ENCODE results near the gene GMPPA. TPM values are rescaled to one million over a fixed set of nuclear protein-coding genes. Genes with fewer than 3 reads are reported as not detected.

Gene GMPPA
- total and polyA plus RNA-seq, 8 donors = 16.5 to 185 (median 32.5) TPM

DNA sequence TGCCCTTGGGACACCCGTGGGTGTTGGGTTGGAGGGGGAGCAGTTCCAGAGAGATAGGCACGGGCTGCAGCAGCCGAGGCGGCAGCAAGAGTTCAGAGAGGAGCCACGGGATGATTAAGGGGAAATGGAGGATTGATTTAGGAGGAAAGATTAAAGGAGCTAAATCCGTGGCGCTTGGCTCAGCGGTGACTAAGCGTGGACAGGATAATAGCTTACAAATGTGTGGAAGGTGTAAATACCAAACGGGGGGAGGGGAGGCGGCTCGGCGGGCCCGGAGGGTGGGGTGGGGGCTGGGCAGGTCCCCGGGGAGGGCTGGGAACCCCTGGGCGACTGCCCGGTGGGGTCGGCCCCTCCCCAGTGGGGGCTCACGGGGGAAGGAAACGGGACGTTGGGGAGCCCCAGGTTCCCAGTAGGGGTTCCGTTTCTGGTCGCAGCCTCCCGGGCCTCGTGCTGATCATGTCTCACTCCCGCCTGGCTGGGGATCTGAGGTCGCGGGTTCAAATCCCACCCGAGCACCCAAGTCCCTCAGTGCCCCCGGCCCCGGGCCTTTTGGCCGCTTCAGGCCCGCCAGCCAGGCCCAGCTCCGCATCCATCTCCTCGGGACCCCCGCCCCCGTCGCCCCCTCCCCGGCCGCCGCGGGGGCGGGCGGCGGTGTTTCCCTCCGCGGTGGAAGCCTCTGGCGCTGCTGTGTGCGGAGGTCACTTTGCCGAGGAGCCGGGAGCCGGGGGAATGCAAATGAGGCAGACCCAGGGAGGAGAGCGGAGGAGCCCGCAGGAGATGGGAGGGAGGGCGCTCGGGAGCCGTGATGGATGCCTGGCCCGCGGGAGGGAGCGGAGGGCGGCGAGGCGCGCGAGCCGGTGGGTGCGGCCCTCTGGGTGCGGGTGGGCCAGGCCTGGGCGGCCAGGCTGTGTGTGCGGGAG lies 23.7 kb downstream of the GMPPA start:
- DNase-seq = peak in 1 of 2 donors; percentile 81

GRCh38 chr2:219523031-219523671 lies 24.5 kb downstream of the GMPPA start:
- DNase-seq = no peak
- TF ChIP-seq, protein P1, sequence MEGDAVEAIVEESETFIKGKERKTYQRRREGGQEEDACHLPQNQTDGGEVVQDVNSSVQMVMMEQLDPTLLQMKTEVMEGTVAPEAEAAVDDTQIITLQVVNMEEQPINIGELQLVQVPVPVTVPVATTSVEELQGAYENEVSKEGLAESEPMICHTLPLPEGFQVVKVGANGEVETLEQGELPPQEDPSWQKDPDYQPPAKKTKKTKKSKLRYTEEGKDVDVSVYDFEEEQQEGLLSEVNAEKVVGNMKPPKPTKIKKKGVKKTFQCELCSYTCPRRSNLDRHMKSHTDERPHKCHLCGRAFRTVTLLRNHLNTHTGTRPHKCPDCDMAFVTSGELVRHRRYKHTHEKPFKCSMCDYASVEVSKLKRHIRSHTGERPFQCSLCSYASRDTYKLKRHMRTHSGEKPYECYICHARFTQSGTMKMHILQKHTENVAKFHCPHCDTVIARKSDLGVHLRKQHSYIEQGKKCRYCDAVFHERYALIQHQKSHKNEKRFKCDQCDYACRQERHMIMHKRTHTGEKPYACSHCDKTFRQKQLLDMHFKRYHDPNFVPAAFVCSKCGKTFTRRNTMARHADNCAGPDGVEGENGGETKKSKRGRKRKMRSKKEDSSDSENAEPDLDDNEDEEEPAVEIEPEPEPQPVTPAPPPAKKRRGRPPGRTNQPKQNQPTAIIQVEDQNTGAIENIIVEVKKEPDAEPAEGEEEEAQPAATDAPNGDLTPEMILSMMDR (IDR thresholded peaks at IDR 0.05) = no peak
- TF ChIP-seq POLR2AphosphoS5 (IDR thresholded peaks at IDR 0.05) (no peak), EP300 (IDR thresholded peaks at IDR 0.05) (no peak), POLR2A (IDR thresholded peaks at IDR 0.05) (no peak)
- Histone ChIP-seq H3K4me3 (peak overlapping the region; percentile 27 to 39 (median 34)), H3K4me1 (peaks cover 14 to 32% (median 28%) of the 10 kb centered on the region in 4 donors), H3K9me3 (no peaks in the 10 kb centered on the region), H3K27me3 (peaks cover 0 to 94% (median 73%) of the 10 kb centered on the region in 3 donors), H3K27ac (peak overlapping the region in 2 of 5 donors; percentile 58 to 69), H3K36me3 (no peaks in the 10 kb centered on the region)
- WGBS, 5 donors = 19 to 23% (median 21%) methylated on average over 17 to 24 of the region's 24 CpGs
- intact Hi-C loops (cut with DNase I; ENCODE audit: low total_unique reads) = no loop called here

More for the DNA sequence above, 23.7 kb downstream of the GMPPA start:
- H3K27ac ChIP-seq = peak overlapping the region in 4 of 5 donors; percentile 22 to 69 (median 49)
- H3K4me3 ChIP-seq = peak overlapping the region; percentile 27 to 39 (median 34)
- no peaks in the 10 kb centered on the region for H3K9me3 ChIP-seq
- H3K36me3 ChIP-seq = no peaks in the 10 kb centered on the region
- peaks cover 14 to 29% (median 28%) of the 10 kb centered on the region in 4 donors for H3K4me1 ChIP-seq
- H3K27me3 ChIP-seq = peaks cover 0 to 94% (median 72%) of the 10 kb centered on the region in 3 donors
- intact Hi-C loops (cut with DNase I; ENCODE audit: low total_unique reads) = no loop called here
- TF ChIP-seq POLR2A (IDR thresholded peaks at IDR 0.05) (no peak), EP300 (IDR thresholded peaks at IDR 0.05) (no peak), POLR2AphosphoS5 (IDR thresholded peaks at IDR 0.05) (no peak)
- TF ChIP-seq, protein P1 (IDR thresholded peaks at IDR 0.05) = no peak
- WGBS, 5 donors = 2 to 7% (median 3%) methylated on average over 29 to 70 of the region's 70 CpGs

DNA sequence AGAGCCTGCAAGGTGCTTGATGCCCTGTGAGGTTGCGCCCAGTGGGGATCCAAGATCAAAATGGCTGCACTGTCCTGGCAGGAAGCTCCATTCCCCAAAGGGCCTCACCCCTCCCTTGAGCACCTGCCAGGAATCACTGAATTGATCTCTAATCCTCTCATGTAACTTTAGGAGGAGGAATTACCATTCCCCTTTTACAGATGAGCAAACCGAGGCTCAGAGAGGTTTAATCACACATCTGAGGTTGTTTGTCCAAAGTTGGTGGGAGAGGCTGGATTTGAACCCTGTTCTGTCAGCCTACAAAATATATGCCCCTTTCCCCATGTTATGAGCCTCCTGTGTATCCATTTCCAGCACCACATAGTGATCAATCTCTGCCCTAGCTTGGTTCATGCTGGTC lies 26.1 kb downstream of the GMPPA start:
- TF ChIP-seq POLR2A (IDR thresholded peaks at IDR 0.05) (no peak), POLR2AphosphoS5 (IDR thresholded peaks at IDR 0.05) (no peak), EP300 (IDR thresholded peaks at IDR 0.05) (no peak)
- TF ChIP-seq, protein P1 (IDR thresholded peaks at IDR 0.05) = no peak
- Histone ChIP-seq H3K9me3 (no peaks in the 10 kb centered on the region), H3K27ac (no peak overlapping the region), H3K4me1 (peaks cover 14 to 34% (median 30%) of the 10 kb centered on the region in 4 donors), H3K36me3 (no peaks in the 10 kb centered on the region), H3K4me3 (no peak overlapping the region), H3K27me3 (peaks cover 0 to 100% (median 82%) of the 10 kb centered on the region in 3 donors)
- intact Hi-C loops (cut with DNase I; ENCODE audit: low total_unique reads) = loop anchor here (5.0 kb wide), 1 partner anchor 48 kb away; no protein-coding TSS in a partner anchor
- no peak for DNase-seq
- WGBS, 5 donors = 83 to 94% (median 89%) methylated on average over 1 to 2 of the region's 2 CpGs

DNA sequence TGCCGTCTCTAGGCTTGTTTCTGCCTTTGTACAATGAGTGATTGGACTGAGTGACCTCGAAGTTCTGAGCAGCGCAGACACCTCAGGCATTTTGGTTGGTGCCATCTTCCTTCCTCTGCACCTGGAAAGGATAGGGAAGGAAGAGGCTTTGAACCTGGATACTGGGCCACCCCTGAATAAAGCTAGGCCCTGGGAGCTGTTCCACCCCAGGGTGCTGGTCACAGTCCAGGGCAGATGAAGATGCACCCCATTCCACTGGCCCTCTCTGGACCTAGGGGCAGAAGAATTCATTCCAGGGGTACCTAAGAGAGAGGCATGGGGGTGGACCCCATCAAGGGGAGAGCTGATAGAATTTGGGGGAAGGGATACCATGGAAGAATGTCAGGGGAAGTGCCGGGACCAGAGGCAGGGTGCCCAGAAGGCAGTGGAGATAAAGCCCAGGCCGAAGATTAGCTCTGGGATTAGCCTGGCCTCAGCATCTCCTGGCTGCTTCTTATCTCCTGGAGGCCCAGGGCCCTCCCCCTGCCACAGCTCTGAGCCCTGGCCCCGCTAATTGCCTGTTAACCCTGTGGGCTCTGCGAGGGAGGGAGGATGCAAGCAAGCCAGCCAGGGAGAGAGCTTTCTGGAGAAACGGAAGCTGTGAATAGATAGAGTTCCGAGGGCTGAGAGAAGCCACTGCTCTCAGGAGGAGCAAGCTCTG lies 27.0 kb downstream of the GMPPA start:
- WGBS, 5 donors = 38 to 43% (median 39%) methylated on average over 9 of the region's 9 CpGs
- TF ChIP-seq, protein P1 (IDR thresholded peaks at IDR 0.05) = no peak
- TF ChIP-seq EP300 (IDR thresholded peaks at IDR 0.05) (no peak), POLR2AphosphoS5 (IDR thresholded peaks at IDR 0.05) (no peak), POLR2A (IDR thresholded peaks at IDR 0.05) (no peak)
- H3K36me3 ChIP-seq = no peaks in the 10 kb centered on the region
- H3K4me1 ChIP-seq = peaks cover 14 to 42% (median 35%) of the 10 kb centered on the region in 4 donors
- H3K27ac ChIP-seq = no peak overlapping the region
- H3K4me3 ChIP-seq = no peak overlapping the region
- intact Hi-C loops (cut with DNase I; ENCODE audit: low total_unique reads) = loop anchor here (5.0 kb wide), 1 partner anchor 48 kb away; no protein-coding TSS in a partner anchor
- peak in 1 of 2 donors; percentile 69 for DNase-seq
- peaks cover 0 to 100% (median 76%) of the 10 kb centered on the region in 3 donors for H3K27me3 ChIP-seq
- no peaks in the 10 kb centered on the region for H3K9me3 ChIP-seq

Measured in stomach (tissue), 9 donors.